Measurements from ENCODE around the gene NFYA. TPM values are rescaled to one million over a fixed set of nuclear protein-coding genes. Genes with fewer than 3 reads are reported as not detected.

The NFYA gene
- total RNA-seq, 1 donor from 2014 or later, result 33.3 TPM

- Histone ChIP-seq H3K4me3 (ENCODE audit: low read depth, low read length) (no peak overlapping the region), H3K27me3 (ENCODE audit: control insufficient read depth, insufficient read depth, low read length) (no peaks in the 10 kb centered on the region), H3K36me3 (ENCODE audit: control insufficient read depth, insufficient read depth, low read length) (no peaks in the 10 kb centered on the region)
- DNase-seq (ENCODE audit: low read depth), result no peak
- TF ChIP-seq CTCF (IDR thresholded peaks at IDR 0.05; ENCODE audit: insufficient read depth, low read length, poor library complexity, severe bottlenecking), result no peak
Measured at GRCh38 chr6:41047306-41047705, 25.5 kb upstream of the NFYA start.

GRCh38 chr6:41047745-41048732, 24.7 kb upstream of the NFYA start:
- no peak overlapping the region for H3K4me3 ChIP-seq (ENCODE audit: low read depth, low read length)
- TF ChIP-seq CTCF (IDR thresholded peaks at IDR 0.05; ENCODE audit: insufficient read depth, low read length, poor library complexity, severe bottlenecking), result no peak
- DNase-seq (ENCODE audit: low read depth), result no peak
- H3K27me3 ChIP-seq (ENCODE audit: control insufficient read depth, insufficient read depth, low read length), result no peaks in the 10 kb centered on the region
- no peaks in the 10 kb centered on the region for H3K36me3 ChIP-seq (ENCODE audit: control insufficient read depth, insufficient read depth, low read length)

GRCh38 chr6:41049521-41049920, 23.3 kb upstream of the NFYA start:
- Histone ChIP-seq H3K4me3 (ENCODE audit: low read depth, low read length) (no peak overlapping the region), H3K36me3 (ENCODE audit: control insufficient read depth, insufficient read depth, low read length) (no peaks in the 10 kb centered on the region), H3K27me3 (ENCODE audit: control insufficient read depth, insufficient read depth, low read length) (no peaks in the 10 kb centered on the region)
- TF ChIP-seq CTCF (IDR thresholded peaks at IDR 0.05; ENCODE audit: insufficient read depth, low read length, poor library complexity, severe bottlenecking), result no peak
- DNase-seq (ENCODE audit: low read depth), result no peak

- Histone ChIP-seq H3K4me3 (ENCODE audit: low read depth, low read length) (no peak overlapping the region), H3K27me3 (ENCODE audit: control insufficient read depth, insufficient read depth, low read length) (no peaks in the 10 kb centered on the region), H3K36me3 (ENCODE audit: control insufficient read depth, insufficient read depth, low read length) (no peaks in the 10 kb centered on the region)
- no peak for DNase-seq (ENCODE audit: low read depth)
- TF ChIP-seq CTCF (IDR thresholded peaks at IDR 0.05; ENCODE audit: insufficient read depth, low read length, poor library complexity, severe bottlenecking), result no peak
Measured at GRCh38 chr6:41049955-41050354, 22.8 kb upstream of the NFYA start.

GRCh38 chr6:41050536-41050935, 22.2 kb upstream of the NFYA start:
- TF ChIP-seq CTCF (IDR thresholded peaks at IDR 0.05; ENCODE audit: insufficient read depth, low read length, poor library complexity, severe bottlenecking), result no peak
- H3K36me3 ChIP-seq (ENCODE audit: control insufficient read depth, insufficient read depth, low read length), result no peaks in the 10 kb centered on the region
- no peak overlapping the region for H3K4me3 ChIP-seq (ENCODE audit: low read depth, low read length)
- no peak for DNase-seq (ENCODE audit: low read depth)
- H3K27me3 ChIP-seq (ENCODE audit: control insufficient read depth, insufficient read depth, low read length), result no peaks in the 10 kb centered on the region
